Measurements from ENCODE around the gene ZNF536.

Gene ZNF536

GRCh38 chr19:30363073-30363472, 9.1 kb upstream of the ZNF536 start:
- no peak for DNase-seq (ENCODE audit: low read depth, low spot score)

- no peak for DNase-seq (ENCODE audit: low read depth, low spot score)
Observed at GRCh38 chr19:30364866-30365800, 7.1 kb upstream of the ZNF536 start.

GRCh38 chr19:30366282-30366681, 5.9 kb upstream of the ZNF536 start:
- DNase-seq (ENCODE audit: low read depth, low spot score), result no peak

- no peak for DNase-seq (ENCODE audit: low read depth, low spot score)
Observed at GRCh38 chr19:30367006-30367405, 5.2 kb upstream of the ZNF536 start.

GRCh38 chr19:30367421-30367820, 4.8 kb upstream of the ZNF536 start:
- no peak for DNase-seq (ENCODE audit: low read depth, low spot score)

- no peak for DNase-seq (ENCODE audit: low read depth, low spot score)
Observed at GRCh38 chr19:30369833-30370232, 2.4 kb upstream of the ZNF536 start.

- no peak for DNase-seq (ENCODE audit: low read depth, low spot score)
Observed at GRCh38 chr19:30371161-30371836, 885 bp upstream of the ZNF536 start.

GRCh38 chr19:30373593-30373992, 1.4 kb downstream of the ZNF536 start:
- DNase-seq (ENCODE audit: low read depth, low spot score), result no peak

- no peak for DNase-seq (ENCODE audit: low read depth, low spot score)
Observed at GRCh38 chr19:30374539-30374864, 2.3 kb downstream of the ZNF536 start.

- DNase-seq (ENCODE audit: low read depth, low spot score), result no peak
Observed at GRCh38 chr19:30374865-30375552, 2.8 kb downstream of the ZNF536 start.

GRCh38 chr19:30375553-30376031, 3.4 kb downstream of the ZNF536 start:
- no peak for DNase-seq (ENCODE audit: low read depth, low spot score)

- DNase-seq (ENCODE audit: low read depth, low spot score), result no peak
Observed at GRCh38 chr19:30376272-30376671, 4.1 kb downstream of the ZNF536 start.

- no peak for DNase-seq (ENCODE audit: low read depth, low spot score)
Observed at GRCh38 chr19:30376826-30377425, 4.7 kb downstream of the ZNF536 start.

- DNase-seq (ENCODE audit: low read depth, low spot score), result no peak
Observed at GRCh38 chr19:30378701-30379100, 6.5 kb downstream of the ZNF536 start.

- DNase-seq (ENCODE audit: low read depth, low spot score), result no peak
Observed at GRCh38 chr19:30379841-30380610, 7.8 kb downstream of the ZNF536 start.

- DNase-seq (ENCODE audit: low read depth, low spot score), result no peak
Observed at GRCh38 chr19:30381366-30381765, 9.2 kb downstream of the ZNF536 start.

- no peak for DNase-seq (ENCODE audit: low read depth, low spot score)
Observed at GRCh38 chr19:30385174-30385573, 13.0 kb downstream of the ZNF536 start.

GRCh38 chr19:30385666-30386065, 13.5 kb downstream of the ZNF536 start:
- DNase-seq (ENCODE audit: low read depth, low spot score), result no peak

- no peak for DNase-seq (ENCODE audit: low read depth, low spot score)
Observed at GRCh38 chr19:30386551-30387143, 14.5 kb downstream of the ZNF536 start.

GRCh38 chr19:30387311-30388115, 15.3 kb downstream of the ZNF536 start:
- DNase-seq (ENCODE audit: low read depth, low spot score), result no peak
